K562 (cell line): ENCODE results near the gene ST6GAL1. TPM values are rescaled to one million over a fixed set of nuclear protein-coding genes. Genes with fewer than 3 reads are reported as not detected.

Source experiments
- ATF1 ChIP-seq, 2 experiments: fragments of 450-650 bp in 1 of 2; IDR thresholded peaks; 2 replicates each; pipeline ENCODE4 v1.6.1; 2016; ENCODE audit warnings: missing compliant biosample characterization in 1 of 2, missing genetic modification characterization in 1 of 2
- BCL6 ChIP-seq: fragments of 250-450 bp; sonication (Bioruptor Pico); IDR thresholded peaks from 2 replicates; pipeline ENCODE4 v1.4.0; 2020
- CBX1 ChIP-seq: sonication (generic); IDR thresholded peaks from 2 replicates; pipeline ENCODE4 v1.6.1; 2016; ENCODE audit warnings: antibody characterized with exemption, low read depth, mild to moderate bottlenecking
- CBX2 ChIP-seq: fragments of 200-600 bp; sonication (generic); IDR thresholded peaks from one replicate; pipeline ENCODE4 v1.6.1; 2012; ENCODE audit warnings: mild to moderate bottlenecking, low read length, inconsistent platforms; ENCODE audit not compliant: insufficient read depth, poor library complexity, severe bottlenecking
- HCFC1 ChIP-seq: IDR thresholded peaks from 2 replicates; pipeline ENCODE4 v1.6.1; 2012; ENCODE audit warnings: low read depth, low read length, improper control_type of control experiment
- HNRNPH1 ChIP-seq: fragments of 200-400 bp; formaldehyde crosslinking; optimal IDR thresholded peaks from 2 replicates; pipeline ENCODE3; 2017; ENCODE audit warnings: low read depth, mild to moderate bottlenecking, low read length, moderate library complexity
- HNRNPL ChIP-seq: fragments of 200-400 bp; formaldehyde crosslinking; IDR thresholded peaks from 2 replicates; pipeline ENCODE4 v1.6.1; 2017; ENCODE audit warnings: low read depth, mild to moderate bottlenecking, low read length
- JUNB ChIP-seq: fragments of 450-650 bp; formaldehyde crosslinking; conservative IDR thresholded peaks from 2 replicates; pipeline ENCODE4 v1.4.0; 2020; ENCODE audit warnings: mild to moderate bottlenecking
- KHSRP ChIP-seq: fragments of 450-650 bp; IDR thresholded peaks from 2 replicates; pipeline ENCODE4 v1.6.1; 2017
- MYNN ChIP-seq, 2 experiments: sonication (generic); formaldehyde crosslinking in 1 of 2; IDR thresholded peaks; 2 replicates each; pipeline versions ENCODE4 v1.5.0 to v1.6.1; 2016 to 2020; ENCODE audit warnings: antibody characterized with exemption in 1 of 2, missing genetic modification reagents in 1 of 2
- PPARD ChIP-seq: fragments of 250-450 bp; sonication (Bioruptor Pico); IDR thresholded peaks from 2 replicates; pipeline ENCODE4 v1.8.0; 2022; ENCODE audit warnings: inconsistent platforms, mild to moderate bottlenecking, moderate library complexity
- SIN3A ChIP-seq, 2 experiments: fragments of 150-350 bp in 1 of 2; IDR thresholded peaks; 2 replicates each; pipeline ENCODE4 v1.6.1; 2011 to 2016; ENCODE audit warnings: borderline replicate concordance in 2 of 2, low read depth in 2 of 2, low read length in 2 of 2, mild to moderate bottlenecking in 2 of 2, moderate library complexity in 2 of 2; ENCODE audit not compliant: control insufficient read depth in 1 of 2
- SREBF1 ChIP-seq: fragments of 150-350 bp; IDR thresholded peaks from 2 replicates; pipeline ENCODE4 v1.6.1; 2014; ENCODE audit warnings: antibody characterized with exemption, low read depth, low read length, borderline replicate concordance
- STAG1 ChIP-seq: sonication (generic); formaldehyde crosslinking; IDR thresholded peaks from 2 replicates; pipeline ENCODE4 v1.5.0; 2020; ENCODE audit warnings: missing genetic modification reagents, borderline replicate concordance
- TAL1 ChIP-seq: fragments of 450-650 bp; IDR thresholded peaks from 2 replicates; pipeline ENCODE4 v1.6.1; 2016; ENCODE audit warnings: mild to moderate bottlenecking
- U2AF1 ChIP-seq: fragments of 200-400 bp; formaldehyde crosslinking; optimal IDR thresholded peaks from 2 replicates; pipeline ENCODE3; 2017; ENCODE audit warnings: mild to moderate bottlenecking, low read depth, low read length, moderate library complexity
- ZNF197 ChIP-seq: fragments of 200-800 bp; sonication (Bioruptor generic); IDR thresholded peaks from 2 replicates; pipeline ENCODE4 v1.6.1; 2016; ENCODE audit warnings: low read depth, missing genetic modification characterization, missing compliant biosample characterization
- ZNF431 ChIP-seq: sonication (generic); formaldehyde crosslinking; IDR thresholded peaks from 2 replicates; pipeline ENCODE4 v1.8.0; 2022; ENCODE audit warnings: mild to moderate bottlenecking, missing genetic modification reagents
- ZNF551 ChIP-seq: fragments of 250-450 bp; sonication (Bioruptor Pico); IDR thresholded peaks from 2 replicates; pipeline ENCODE4 v1.5.0; 2021; ENCODE audit warnings: mild to moderate bottlenecking, moderate library complexity
- ZNF77 ChIP-seq: fragments of 250-450 bp; sonication (Bioruptor Pico); IDR thresholded peaks from 2 replicates; pipeline ENCODE4 v1.5.0; 2020
- polyA plus RNA-seq, 8 experiments: library from polyadenylated mRNA; depleted of rRNA in 4 of 8; stranded (reverse) in 5 of 8; unstranded in 3 of 8; fragments of >200 nt; fragmentation: Nextera tagmentation in 2 of 8; fragmentation: Illumina TruSeq in 1 of 8; extraction: Ambion mirVana in 2 of 8; extraction: Trizol in 1 of 8; gene quantifications; 2 replicates each; pipeline versions ENCODE4 v1.2.1 to v1.2.3, GENCODE V29; 2011 to 2014; ENCODE audit warnings: inconsistent platforms in 1 of 8, missing spikeins in 1 of 8
- total RNA-seq, 7 experiments: library from RNA; depleted of rRNA in 6 of 7; stranded (reverse); fragments of >200 nt in 6 of 7; fragmentation: Illumina TruSeq in 2 of 7; extraction: Trizol in 2 of 7; gene quantifications; 2 replicates each; pipeline versions ENCODE4 v1.2.1 to v1.2.3, GENCODE V29; 2011 to 2021; ENCODE audit warnings: low replicate concordance in 1 of 7
- TF ChIP-seq, protein P1 (sequence below): fragments of 250-450 bp; sonication (Bioruptor Pico); IDR thresholded peaks from 2 replicates; pipeline ENCODE4 v1.4.0; 2020; ENCODE audit warnings: mild to moderate bottlenecking, moderate library complexity

Gene ST6GAL1
- total and polyA plus RNA-seq, 9 of the 15 experiments (the other 6 are each of a cell fraction or from before 2014, with no cell fraction given) = 31.9 to 145 (median 71.0) TPM

DNA sequence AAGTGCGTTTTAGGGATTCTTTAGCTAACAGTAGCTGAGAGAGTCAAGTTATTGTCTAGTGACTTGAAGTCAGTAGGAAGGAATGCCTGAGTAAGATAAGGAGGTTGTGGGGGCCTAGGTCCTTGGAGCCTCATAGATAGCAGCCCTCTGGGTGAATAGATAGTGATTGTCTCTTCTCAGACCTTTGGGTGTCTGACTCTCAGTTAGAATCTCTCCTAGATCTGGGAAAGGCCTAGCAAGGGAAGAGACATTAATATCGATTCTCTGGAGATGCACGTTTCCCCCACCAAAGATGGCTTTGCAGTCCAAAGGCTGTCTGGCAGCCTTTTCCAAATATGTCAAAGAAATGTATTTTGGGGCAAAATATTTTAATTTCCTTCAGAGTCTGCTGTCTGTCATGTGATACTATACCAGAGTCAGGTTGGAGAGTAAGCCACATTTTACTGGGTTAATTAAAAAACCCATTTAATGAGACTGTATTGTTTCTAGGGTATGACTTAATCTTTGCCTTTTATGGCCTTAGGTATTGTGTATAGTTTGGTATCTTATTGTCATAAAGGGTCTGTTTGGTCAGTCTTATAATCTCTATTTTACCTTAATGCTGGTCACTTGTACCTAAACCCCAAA is 92.2 kb downstream of the ST6GAL1 start (continued):
- TF ChIP-seq, protein P1, sequence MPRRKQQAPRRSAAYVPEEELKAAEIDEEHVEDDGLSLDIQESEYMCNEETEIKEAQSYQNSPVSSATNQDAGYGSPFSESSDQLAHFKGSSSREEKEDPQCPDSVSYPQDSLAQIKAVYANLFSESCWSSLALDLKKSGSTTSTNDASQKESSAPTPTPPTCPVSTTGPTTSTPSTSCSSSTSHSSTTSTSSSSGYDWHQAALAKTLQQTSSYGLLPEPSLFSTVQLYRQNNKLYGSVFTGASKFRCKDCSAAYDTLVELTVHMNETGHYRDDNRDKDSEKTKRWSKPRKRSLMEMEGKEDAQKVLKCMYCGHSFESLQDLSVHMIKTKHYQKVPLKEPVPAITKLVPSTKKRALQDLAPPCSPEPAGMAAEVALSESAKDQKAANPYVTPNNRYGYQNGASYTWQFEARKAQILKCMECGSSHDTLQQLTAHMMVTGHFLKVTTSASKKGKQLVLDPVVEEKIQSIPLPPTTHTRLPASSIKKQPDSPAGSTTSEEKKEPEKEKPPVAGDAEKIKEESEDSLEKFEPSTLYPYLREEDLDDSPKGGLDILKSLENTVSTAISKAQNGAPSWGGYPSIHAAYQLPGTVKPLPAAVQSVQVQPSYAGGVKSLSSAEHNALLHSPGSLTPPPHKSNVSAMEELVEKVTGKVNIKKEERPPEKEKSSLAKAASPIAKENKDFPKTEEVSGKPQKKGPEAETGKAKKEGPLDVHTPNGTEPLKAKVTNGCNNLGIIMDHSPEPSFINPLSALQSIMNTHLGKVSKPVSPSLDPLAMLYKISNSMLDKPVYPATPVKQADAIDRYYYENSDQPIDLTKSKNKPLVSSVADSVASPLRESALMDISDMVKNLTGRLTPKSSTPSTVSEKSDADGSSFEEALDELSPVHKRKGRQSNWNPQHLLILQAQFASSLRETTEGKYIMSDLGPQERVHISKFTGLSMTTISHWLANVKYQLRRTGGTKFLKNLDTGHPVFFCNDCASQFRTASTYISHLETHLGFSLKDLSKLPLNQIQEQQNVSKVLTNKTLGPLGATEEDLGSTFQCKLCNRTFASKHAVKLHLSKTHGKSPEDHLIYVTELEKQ (CRISPR knock-in tag) = no peak
- TF ChIP-seq HCFC1 = no peak
- TF ChIP-seq ZNF431 (CRISPR knock-in tag) = no peak
- TF ChIP-seq ZNF197 (CRISPR knock-in tag) = no peak
- TF ChIP-seq SREBF1 = no peak
- TF ChIP-seq HNRNPH1 = no peak
- no peak for TF ChIP-seq CBX1
- TF ChIP-seq ATF1 (CRISPR knock-in tag; IDR thresholded peaks at IDR 0.05) = no peak
- TF ChIP-seq ATF1 (tag; IDR thresholded peaks at IDR 0.05) = peak; percentile 56; the same call in 1 of the 2 replicates
- peak; percentile 81; the same call in 1 of the 2 replicates for TF ChIP-seq MYNN (IDR thresholded peaks at IDR 0.05)
- no peak for TF ChIP-seq MYNN (CRISPR knock-in tag; IDR thresholded peaks at IDR 0.05)
- no peak for TF ChIP-seq CBX2
- TF ChIP-seq ZNF551 (CRISPR knock-in tag) = no peak
- peak; percentile 99 for TF ChIP-seq TAL1
- TF ChIP-seq KHSRP = peak; percentile 80
- TF ChIP-seq HNRNPL = no peak
- no peak for TF ChIP-seq SIN3A (IDR thresholded peaks at IDR 0.05; ENCODE audit: borderline replicate concordance in 2 of 2, control insufficient read depth in 1 of 2, low read depth in 2 of 2, low read length in 2 of 2)
- no peak for TF ChIP-seq JUNB (CRISPR knock-in tag)
- TF ChIP-seq PPARD (CRISPR knock-in tag) = no peak
- no peak for TF ChIP-seq ZNF77
- TF ChIP-seq BCL6 (CRISPR knock-in tag) = no peak
- no peak for TF ChIP-seq U2AF1
- no peak for TF ChIP-seq STAG1 (CRISPR knock-in tag)
